Activated T-cell treated with anti-CD3 and anti-CD28 coated beads for 48 hours (primary cell): Measurements from ENCODE around the gene ODAD2.

Experiments
- DNase-seq: peaks from one replicate; pipeline ENCODE4 v3.0.0-alpha.2; 2020; ENCODE audit warnings: low read depth

Gene ODAD2

DNA sequence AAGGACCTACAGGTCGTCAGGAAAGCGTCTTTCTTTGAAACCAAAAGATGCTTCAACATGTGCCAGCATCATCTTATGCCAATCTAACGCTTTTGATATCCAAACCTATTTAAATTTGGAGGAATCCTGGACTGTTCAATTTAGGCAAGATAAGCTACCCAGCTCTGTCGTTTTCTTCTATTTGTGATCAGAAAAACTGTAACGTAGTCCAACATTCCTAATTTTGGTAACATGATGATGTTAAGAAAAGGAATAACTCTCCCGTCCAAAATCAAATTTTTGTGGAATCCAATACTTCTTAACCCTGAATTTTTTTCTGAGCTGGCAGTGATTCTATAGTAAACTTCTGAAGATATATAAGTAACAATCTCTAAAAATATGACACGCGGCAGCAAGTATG lies 160.0 kb downstream of the ODAD2 start:
- no peak for DNase-seq

DNA sequence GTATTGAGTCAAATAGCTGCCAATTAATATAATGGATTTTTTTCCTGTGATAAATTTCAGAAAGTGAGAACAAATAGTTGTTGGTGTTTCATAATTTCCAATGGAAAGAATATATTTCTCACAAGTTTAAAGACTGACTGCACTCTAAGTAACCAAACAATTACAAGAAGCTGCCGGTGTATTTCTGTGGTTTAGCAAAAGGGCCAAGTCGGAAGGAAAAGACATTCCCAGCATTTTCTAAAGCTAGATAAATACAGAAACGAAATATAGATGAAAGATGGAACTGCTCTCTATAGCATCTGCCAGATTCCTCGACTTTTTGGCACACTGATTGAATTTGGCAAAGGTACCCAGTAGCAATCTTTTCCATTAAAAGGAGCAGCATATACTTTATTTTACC lies 160.5 kb downstream of the ODAD2 start:
- no peak for DNase-seq

DNA sequence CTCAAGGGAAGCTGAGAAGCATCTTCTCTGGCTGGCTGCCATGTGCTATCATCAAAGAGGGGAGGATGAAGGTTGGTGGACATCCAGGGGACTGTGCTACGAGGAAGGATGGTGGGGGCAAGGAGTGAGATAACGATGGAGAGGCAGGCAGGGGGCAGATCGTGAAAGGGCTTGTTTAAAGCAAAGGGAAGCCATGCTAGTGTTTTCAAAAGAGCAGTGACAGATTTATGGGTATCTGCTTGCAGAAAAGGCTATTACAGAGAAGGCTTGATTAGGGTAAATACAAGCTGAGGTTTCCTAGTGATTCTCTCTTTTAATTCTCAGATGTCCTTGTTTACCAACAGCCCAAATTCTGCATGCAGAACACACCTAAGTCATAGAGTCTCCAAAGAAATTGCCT lies 164.4 kb downstream of the ODAD2 start:
- no peak for DNase-seq

DNA sequence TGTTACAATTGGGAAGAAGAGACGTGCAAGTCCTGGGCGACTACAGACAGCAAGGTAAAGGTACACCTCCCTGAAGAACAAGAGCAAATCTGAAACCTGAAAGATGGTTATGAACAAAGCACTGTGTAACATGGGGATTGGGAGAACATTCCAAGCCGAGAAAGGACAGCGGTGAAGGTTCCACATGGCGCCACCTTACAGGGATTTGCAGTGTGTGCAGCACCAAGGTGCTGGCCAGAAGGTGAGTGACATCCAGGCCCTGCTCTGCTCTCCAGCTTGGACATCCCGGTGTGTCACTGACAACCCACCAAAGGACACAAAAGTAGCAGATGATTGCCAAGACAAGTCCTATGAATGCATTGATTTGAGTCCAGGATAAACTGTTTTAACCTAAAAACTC lies 165.1 kb downstream of the ODAD2 start:
- DNase-seq = no peak

DNA sequence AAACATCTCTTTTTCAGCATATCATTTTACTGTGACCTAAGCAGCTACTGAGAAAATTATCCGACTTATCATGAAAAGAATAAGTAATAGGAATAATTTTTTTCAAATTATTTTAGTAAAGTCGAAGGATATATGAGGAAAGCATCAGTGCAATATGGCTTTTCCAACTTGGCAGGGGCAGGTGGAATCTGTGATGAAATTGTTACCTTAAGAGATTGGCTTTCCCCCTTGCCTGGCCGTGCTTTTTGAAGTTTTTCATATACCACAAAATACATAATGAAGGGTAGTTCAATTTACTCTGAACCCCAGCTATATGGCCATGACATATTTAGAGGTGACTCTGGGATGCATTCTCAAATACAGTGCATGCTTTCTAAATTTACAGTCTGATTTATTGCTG lies 166.1 kb downstream of the ODAD2 start:
- no peak for DNase-seq

DNA sequence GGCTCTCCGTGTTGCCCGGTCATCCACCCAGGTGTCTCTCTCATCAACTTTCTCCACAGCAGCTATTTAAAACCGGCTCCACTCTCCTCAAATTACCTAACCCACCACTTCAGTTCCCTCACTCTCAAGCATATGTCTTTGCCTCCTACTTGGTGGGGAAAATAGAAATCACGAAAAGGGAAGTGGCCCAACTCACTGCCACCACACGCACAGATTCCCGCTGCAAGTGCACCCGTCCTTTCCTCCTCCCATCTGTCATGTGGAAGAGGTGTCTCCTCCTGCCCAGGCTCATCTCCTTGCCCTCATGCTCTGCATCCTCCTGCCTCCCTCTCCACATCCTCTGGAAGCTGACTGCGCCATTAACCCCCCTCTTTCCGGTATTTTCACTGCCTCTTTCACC lies 172.5 kb downstream of the ODAD2 start:
- DNase-seq = no peak

DNA sequence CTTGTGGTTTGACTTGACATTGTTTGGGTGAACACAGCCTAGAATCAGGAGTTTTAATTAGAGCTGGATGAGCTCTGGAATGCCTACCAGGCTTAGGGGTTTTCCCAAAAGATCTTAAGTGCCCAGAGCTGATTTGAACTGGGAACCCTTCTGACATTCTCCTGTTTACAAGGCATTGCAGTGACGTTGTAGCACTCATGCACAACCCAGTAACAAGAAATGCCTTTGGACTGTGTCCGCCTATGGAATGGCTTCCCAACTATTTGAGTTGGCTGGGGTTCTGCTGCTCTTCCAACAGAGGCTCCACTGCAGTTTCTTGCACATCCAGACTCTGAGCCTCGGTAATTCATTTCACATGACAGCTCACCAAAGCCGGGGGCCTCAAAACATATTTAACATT lies 176.6 kb downstream of the ODAD2 start:
- DNase-seq = no peak

DNA sequence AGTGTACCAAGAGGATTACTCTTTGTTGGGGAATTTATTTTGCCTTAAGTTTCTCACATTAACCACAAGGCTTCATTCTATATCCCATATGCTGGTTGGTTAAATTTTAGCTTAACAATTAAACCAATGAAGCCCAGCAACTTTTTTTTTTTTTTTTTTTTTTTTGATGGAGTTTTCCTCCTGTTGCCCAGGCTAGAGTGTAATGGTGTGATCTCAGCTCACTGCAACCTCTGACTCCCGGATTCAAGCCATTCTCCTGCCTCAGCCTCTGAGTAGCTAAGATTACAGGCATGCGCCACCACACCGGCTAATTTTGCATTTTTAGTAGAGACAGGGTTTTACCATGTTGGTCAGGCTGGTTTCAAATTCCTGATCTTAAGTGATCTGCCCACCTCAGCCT lies 178.2 kb downstream of the ODAD2 start:
- no peak for DNase-seq

DNA sequence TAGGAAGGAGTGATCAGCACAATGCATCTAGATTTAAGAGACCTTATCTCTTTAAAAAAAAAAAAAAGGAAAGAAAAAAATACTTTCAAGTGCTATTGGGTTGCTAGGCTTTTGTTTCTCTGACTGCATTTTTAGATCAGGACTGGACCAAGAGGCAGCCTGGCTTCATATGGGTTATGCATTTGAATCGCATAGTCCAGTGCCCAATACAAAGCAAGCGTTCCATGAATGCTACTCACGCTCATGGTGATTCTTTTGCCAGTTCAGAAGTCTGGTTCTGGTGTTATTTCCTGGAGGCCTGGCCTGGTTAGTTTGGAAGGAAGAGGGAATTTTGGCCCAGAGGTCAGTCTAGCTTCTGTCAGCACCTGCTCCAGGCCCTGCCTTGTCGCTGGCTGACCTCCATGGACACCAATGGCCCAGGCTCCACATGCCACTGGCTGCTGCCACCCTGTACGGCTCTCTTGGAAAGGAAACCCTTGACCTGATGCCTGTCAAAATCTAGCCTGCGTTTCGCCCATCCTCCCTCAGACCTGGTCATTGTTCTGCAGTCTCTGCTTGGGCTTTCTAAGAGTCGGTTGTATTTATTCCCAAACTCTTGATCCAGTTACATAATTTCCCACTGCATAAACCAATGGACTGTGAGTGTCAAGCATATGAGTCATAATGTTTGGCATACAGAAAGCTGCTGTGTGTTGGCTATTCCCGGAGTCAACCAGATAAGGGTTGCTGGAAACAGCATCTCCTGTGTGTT lies 178.9 kb downstream of the ODAD2 start:
- DNase-seq = no peak

DNA sequence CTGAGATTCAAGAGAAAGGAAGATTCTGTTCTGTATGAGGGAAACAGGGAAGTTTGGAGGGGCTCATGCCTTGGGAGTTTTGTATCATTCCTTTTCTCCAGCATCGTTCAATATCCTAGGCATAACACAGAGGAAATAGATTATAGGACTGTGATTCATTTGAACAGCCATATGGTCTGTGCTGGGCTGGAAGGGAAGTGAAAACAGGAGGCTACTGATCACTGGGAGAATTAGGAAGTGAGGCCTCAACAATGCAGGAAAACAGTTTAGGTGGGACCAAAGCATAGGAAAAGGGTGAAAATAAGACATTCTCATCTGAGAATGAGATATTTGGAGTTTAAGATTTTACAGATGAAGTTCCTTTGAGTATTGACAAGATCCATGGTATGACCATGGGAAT lies 182.6 kb downstream of the ODAD2 start:
- DNase-seq = no peak

DNA sequence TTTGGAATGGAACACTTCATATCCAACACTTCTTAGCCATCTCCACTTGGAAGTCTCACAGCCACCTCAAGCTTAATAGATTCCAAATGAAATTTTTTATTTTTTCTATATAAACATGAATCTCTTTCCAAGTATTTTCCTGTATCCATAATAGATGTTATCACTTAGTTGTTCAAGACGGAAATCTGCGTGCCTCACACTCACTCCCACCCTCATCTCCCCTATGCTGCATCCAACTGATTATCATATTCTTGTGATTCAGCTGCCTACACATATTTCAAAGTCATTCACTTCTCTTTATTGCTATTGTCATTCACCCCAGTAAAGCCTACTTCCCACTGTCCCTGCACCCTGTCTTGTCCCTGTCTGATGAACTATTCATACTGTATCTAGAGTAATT lies 183.0 kb downstream of the ODAD2 start:
- DNase-seq = no peak

DNA sequence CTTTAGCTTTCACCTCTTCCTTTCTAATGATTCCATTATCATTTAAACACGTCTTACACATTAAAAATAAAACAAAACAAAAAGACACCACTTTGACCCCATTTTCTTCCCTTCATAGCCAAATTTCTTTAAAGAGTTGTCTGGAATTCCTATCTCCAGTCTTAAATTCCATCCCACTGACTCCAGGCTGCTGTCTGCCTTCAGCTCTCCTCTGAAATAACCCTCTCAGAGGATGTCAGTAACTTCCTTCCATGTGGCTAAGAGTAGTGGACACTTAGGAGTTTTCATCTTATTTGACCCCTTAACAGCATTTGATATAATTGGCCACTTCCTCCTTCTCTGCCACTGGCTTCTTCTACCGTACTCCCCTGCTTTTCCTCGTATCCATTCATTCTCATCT lies 183.6 kb downstream of the ODAD2 start:
- DNase-seq = no peak

DNA sequence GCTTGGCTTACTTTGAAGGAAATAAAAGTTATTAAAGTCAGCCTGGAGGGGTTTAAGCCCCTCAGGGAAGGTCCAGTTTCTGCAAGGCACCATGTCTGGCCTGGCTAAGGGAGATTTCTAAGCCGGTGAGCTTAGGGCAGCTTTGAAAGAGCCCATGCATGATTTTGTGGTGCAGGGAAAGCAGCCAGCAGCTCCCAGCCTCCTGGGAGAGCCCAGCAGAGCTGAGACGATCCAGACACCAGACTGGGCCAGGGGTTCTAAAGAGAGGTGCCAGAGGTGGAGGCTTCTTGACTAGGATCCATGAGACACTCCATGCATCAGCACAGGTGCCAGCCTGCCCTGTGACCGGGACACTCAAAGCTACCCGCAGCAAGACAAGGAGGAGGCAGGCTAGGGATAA lies 193.7 kb downstream of the ODAD2 start:
- DNase-seq = no peak

DNA sequence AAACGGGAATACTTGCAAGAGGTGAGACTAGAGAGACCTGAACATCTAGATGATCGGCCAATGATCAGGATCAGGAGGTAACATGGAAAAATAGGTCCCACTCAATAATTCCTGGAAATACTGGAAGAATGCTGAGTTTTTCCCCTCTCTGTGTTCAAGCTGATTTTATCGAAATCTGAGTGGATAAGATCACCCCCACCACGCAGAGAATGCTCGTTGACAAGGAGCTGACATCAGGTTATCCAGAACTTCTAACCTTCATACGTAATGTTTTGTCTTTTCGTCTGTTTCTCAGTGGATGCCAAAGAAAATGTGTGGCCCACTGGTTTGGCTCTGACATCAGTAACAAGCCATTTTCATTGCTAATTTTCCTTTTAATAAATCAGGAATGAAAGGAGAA lies 194.7 kb downstream of the ODAD2 start:
- no peak for DNase-seq

DNA sequence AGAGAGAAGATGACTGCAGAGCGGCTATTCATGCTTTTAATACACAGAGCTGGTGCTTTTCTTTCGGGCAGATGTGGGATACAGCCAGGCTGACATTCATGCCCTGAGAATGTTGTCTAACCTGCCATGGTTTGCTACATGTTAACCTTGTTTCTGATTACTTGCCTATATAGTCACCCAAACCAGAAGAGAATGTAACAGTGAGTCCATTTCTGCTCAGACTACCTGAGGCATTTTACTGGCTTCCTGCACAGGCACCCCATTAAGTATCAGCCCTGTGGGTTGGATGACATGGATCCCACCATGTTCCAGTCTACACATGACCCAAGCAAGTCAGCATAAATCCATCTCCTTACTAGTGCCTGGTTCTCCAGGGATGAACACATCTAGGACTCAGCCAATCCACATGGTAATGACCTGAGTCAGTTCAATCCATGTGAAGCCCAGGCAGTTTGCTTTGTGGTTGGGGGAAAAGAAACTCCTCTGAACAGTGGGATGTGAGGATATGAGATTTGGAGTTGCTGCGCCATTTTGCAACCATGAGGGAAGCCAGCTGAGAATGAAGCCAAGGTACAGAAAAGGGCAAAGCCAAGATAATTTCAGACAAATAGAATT lies 197.6 kb downstream of the ODAD2 start:
- DNase-seq = no peak

DNA sequence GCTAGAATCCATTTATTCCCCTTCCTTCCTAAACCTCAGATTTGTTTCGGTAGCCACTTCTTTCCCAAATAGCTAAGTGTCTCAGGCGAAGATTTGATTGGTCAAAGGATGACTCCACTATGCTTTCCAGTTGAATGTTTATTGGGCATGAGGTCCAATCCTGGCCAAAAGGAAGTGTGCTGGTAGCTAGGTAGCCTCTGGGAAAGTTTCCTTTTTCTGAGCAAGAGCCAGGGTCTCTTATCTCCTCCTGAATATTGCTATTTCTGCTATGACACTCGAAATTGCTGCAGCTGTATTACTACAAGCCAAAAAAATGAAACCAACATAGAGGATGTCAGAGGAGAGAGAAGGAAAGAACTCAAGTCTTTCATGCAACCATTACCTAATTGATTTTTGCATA lies 199.8 kb downstream of the ODAD2 start:
- no peak for DNase-seq

DNA sequence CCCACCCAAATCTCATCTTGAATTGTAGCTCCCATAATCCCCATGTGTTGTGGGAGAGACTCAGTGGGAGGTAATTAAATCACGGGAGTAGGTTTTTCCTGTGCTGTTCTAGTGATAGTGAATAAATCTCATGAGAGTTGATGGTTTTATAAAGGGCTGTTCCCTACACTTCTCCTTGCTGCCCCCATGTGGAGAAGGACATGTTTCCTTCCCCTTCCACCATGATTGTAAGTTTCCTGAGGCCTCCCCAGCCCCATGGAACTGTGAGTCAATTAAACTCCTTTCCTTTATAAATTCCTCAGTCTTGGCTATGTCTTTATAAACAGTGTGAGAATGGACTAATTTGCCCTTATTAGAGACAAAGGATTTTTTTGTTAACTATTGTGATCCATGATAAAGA lies 204.7 kb downstream of the ODAD2 start:
- no peak for DNase-seq

DNA sequence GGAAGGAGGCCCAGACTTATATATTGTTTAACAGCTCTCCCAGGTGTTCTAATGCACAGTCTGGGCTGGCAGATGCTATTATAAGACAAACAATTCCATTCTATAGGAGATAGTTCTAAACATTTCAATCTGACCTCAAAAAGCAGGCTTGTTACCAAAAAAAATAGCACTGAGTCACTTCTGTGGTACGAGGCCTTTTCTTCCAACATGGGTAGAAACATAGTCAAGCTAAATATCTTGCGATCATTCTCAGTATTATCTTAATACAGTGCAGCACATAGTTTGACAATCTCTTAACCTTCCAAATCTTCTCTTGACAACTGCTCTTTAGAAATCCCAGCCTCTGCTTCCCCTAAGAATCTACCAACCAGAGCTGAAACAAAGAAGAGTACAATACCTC lies 206.7 kb downstream of the ODAD2 start:
- DNase-seq = no peak

DNA sequence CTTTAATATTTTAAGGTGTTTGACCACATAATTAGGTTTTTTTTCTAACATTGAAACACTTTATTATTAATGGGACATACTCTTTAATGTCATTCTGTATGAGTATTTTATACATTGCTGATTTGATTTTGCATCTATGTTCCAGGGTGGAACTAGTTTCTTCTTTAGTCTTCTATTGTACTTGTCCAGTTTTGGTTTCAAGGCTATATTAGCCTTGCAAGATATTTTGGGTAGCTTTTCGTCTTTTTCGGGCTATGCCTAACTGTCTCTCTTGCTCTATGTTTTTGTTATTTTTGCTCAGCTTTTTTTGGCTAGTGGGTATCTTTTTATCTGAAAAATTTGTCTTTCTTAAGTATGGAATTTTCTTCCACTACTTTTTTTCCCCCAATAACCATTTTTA lies 214.6 kb downstream of the ODAD2 start:
- DNase-seq = no peak

DNA sequence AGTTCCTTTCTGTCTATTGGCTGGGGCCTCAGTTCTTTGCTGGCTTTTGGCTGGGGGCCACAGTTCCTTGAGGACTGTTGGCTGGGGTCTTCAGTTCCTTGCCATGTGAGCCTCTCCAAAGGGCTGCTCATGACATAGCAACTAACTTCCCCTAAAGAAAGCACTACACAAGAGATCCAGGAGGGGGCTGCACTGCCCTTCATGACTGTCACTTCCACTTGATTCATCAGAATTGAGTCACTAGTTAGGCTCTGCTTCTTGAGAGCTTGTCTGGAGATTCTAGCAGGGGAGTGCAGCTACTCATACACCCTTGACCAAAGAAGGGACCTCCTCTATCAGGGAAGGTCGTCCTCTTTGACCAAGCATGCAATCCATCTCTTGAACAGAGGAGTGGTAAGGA lies 215.2 kb downstream of the ODAD2 start:
- DNase-seq = peak; percentile 15

DNA sequence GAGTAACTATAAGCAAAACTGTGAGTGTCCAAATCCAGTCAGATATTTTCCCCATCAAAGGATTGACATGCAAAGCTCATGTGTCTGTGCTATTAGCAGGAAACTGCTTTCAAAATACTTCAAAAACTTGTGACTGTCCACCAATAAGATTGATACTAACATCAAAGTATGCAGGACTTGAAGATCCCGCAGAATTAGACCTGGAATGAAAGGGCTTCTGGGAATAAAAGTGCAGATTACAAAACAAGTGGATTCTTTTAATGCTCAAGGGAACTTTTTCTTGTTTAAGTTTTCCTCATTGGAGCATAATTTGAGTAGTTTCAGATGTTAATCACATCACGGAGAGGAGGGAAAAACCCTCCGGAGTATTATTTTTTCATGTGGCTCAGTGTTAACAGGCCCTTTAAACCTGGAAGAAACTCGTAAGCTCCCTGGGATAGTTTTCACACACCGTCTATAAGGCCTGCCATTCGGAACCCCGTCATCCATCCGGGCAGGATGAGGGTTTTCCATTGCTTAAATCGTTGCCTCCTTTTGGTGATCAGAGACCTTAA lies 219.3 kb downstream of the ODAD2 start:
- no peak for DNase-seq

DNA sequence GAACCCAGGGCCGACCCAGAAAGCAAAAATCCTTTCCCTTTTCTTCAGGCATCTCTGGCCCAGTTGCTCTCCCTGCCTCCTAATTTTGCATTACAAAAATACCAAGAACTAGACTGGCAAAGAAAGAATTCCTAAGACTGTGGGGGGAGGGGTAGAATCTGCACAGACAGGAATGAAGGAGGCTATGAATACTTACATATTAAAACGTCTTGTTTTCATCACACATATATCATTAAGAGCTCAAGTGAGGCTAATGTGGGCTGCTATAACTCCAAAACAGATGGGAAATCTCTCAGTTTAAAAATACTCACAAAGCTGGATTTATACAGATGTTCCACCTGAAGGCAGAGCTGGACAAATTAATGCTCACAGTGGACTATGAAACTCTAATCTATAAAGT lies 224.0 kb downstream of the ODAD2 start:
- no peak for DNase-seq

DNA sequence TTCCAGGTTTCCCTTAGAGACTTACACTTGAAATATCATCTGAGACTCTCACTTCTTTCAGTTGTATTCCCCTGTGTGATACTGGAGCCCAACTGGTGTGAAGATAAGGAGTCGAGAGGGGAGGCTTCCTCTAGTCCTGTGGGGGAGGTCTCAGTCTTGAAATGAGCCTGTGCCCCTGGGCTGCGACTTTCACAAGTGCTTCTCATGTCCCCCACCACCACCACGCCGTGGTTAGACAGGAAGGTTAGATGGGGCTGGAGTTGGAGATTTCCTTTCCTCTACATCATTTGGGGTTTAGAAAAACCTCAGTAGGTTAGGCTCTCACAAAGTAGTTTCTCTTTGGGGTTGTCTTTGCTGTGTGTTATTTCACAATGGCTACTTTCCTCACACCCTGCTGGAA lies 227.6 kb downstream of the ODAD2 start:
- DNase-seq = peak; percentile 29

DNA sequence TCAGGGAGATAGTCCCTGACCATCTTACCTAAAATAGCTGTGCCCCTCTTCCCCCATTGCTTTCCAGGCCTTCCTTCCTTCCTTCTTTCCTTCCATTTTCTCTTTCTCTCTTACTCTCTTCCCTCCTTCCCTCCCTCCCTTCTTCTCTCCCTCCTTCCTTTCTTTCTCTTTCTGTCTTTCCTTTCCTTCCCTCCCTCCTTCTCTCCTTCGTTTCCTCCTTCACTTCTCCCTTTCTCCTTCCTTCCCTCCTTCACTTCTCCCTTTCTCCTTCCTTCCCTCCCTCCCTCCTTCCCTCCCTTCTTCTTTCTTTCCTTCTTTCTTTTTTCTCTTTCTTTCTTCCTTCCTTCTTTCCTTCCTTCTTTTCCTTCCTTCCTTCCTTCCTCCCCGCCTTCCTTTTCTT lies 228.7 kb downstream of the ODAD2 start:
- DNase-seq = no peak
